GM12878 (cell line): ENCODE data around the gene RRP36. TPM values are rescaled to one million over a fixed set of nuclear protein-coding genes. Genes with fewer than 3 reads are reported as not detected.

Source experiments
- ATAC-seq: fragments of 200-7000 bp; cut with Tn5 transposase; 3 replicates; pipeline ENCODE4 v1.9.1; 2020; ENCODE audit warnings: mild to moderate bottlenecking, moderate library complexity
- BruUV-seq: library from RNA; stranded (reverse); fragments of 400-500 nt; replicated peaks from 2 replicates; lab custom pipeline; 2021; lab: Mats Ljungman, UMichigan
- CTCF ChIA-PET: fragments of 300-600 bp; sonication (Branson Sonifier 250); formaldehyde crosslinking; extraction: SDS; loops from one replicate; lab custom pipeline; 2021; ENCODE audit warnings: inconsistent platforms; lab: Yijun Ruan, JAX
- POLR2A ChIA-PET: fragments of 350-600 bp; formaldehyde crosslinking; extraction: SDS; loops from one replicate; lab custom pipeline; 2021; ENCODE audit warnings: inconsistent platforms; lab: Charles Lee
- RAD21 ChIA-PET: fragments of 300-600 bp; sonication (Branson Sonifier 250); formaldehyde crosslinking; loops from one replicate; lab custom pipeline; 2023; ENCODE audit warnings: antibody characterized with exemption; ENCODE audit not compliant: unreplicated experiment; lab: Charles Lee
- SMC1A ChIA-PET: fragments of 300-600 bp; sonication (Branson Sonifier 250); formaldehyde crosslinking; loops from one replicate; lab custom pipeline; 2023; ENCODE audit not compliant: unreplicated experiment, uncharacterized antibody; lab: Charles Lee
- DNase-seq: peaks from one replicate; pipeline ENCODE4 v3.0.0-alpha.2; 2011; ENCODE audit warnings: low read depth, low spot score
- FAIRE-seq: peaks from 3 replicates; lab custom pipeline; 2011; peaks lifted over from hg19 to GRCh38; lab: Jason Lieb, UNC
- H2AFZ ChIP-seq: 2 replicates; pipeline ENCODE4 v1.6.0; 2011; ENCODE audit warnings: low read depth, low read length, control low read depth; ENCODE audit not compliant: control insufficient read depth
- H3K27ac ChIP-seq: 2 replicates; pipeline ENCODE4 v1.5.1; 2011; ENCODE audit warnings: control low read depth; ENCODE audit not compliant: control insufficient read depth, insufficient read depth
- H3K27me3 ChIP-seq, 2 experiments: replicated peaks in 1 of 2; 2 replicates each; pipeline versions ENCODE4 v1.6.0 to v1.6.1; 2011; ENCODE audit warnings: low read length in 1 of 2; ENCODE audit not compliant: control insufficient read depth in 2 of 2, insufficient read depth in 2 of 2
- H3K36me3 ChIP-seq, 2 experiments: 2 replicates each; pipeline ENCODE4 v1.5.1; 2011; ENCODE audit warnings: low read length in 1 of 2; ENCODE audit not compliant: control insufficient read depth in 2 of 2, insufficient read depth in 2 of 2
- H3K4me1 ChIP-seq: 2 replicates; pipeline ENCODE4 v1.6.1; 2011; ENCODE audit warnings: mild to moderate bottlenecking, low read length, moderate library complexity, mixed read lengths; ENCODE audit not compliant: control insufficient read depth, insufficient read depth
- H3K4me2 ChIP-seq: 2 replicates; pipeline ENCODE4 v1.6.0; 2011; ENCODE audit warnings: control low read depth; ENCODE audit not compliant: control insufficient read depth, insufficient read depth
- H3K4me3 ChIP-seq: fragments of 200-600 bp; sonication (generic); 2 replicates; pipeline ENCODE4 v1.5.1; 2016
- H3K79me2 ChIP-seq: 2 replicates; pipeline ENCODE4 v1.6.0; 2011; ENCODE audit warnings: low read length; ENCODE audit not compliant: control insufficient read depth, insufficient read depth
- H3K9ac ChIP-seq: 2 replicates; pipeline ENCODE4 v1.8.0; 2011; ENCODE audit warnings: low read length, control low read depth, mixed read lengths; ENCODE audit not compliant: control insufficient read depth, insufficient read depth
- H3K9me3 ChIP-seq: replicated peaks from 3 replicates; pipeline ENCODE4 v1.5.1; 2011; ENCODE audit warnings: mild to moderate bottlenecking, low read length; ENCODE audit not compliant: control insufficient read depth, insufficient read depth
- H4K20me1 ChIP-seq: 2 replicates; pipeline ENCODE4 v1.6.0; 2011; ENCODE audit not compliant: control insufficient read depth, insufficient read depth
- HDAC6 ChIP-seq: fragments of 200-600 bp; sonication (generic); IDR thresholded peaks from one replicate; pipeline ENCODE4 v1.8.0; 2017; ENCODE audit warnings: antibody characterized with exemption; ENCODE audit not compliant: unreplicated experiment
- REST ChIP-seq: IDR thresholded peaks from 2 replicates; pipeline ENCODE4 v1.6.1; 2012; ENCODE audit warnings: mild to moderate bottlenecking, low read depth, low read length
- WGBS: methylation state at CpG from one replicate; pipeline ENCODE4 v1.1.6; 2016; ENCODE audit warnings: low lambda C conversion rate; ENCODE audit not compliant: insufficient replicate concordance, insufficient coverage; ENCODE audit errors: missing lambda C conversion rate; 5-methylcytosine and 5-hydroxymethylcytosine counted together
- in situ Hi-C: fragments of 300-500 bp; cut with MboI; formaldehyde crosslinking; loops from 9 replicates; pipeline ENCODE4 v1.14.3; 2018; ENCODE audit warnings: mixed read lengths
- intact Hi-C: fragments of 100-400 bp; cut with micrococcal nuclease; formaldehyde crosslinking; loops from one replicate; pipeline ENCODE4 v1.14.2; 2022; ENCODE audit not compliant: unreplicated experiment
- polyA plus RNA-seq, 11 experiments: library from polyadenylated mRNA; depleted of rRNA in 4 of 11; unstranded in 6 of 11; stranded (reverse) in 5 of 11; fragments of >200 nt; fragmentation: Nextera tagmentation in 4 of 11; fragmentation: Illumina TruSeq in 1 of 11; extraction: Ambion mirVana in 4 of 11; extraction: Trizol in 1 of 11; gene quantifications; 1 replicate in 1 of 11; 2 replicates in 10 of 11; pipeline versions ENCODE4 v1.2.1 to v1.2.3, GENCODE V29; 2011 to 2016; ENCODE audit warnings: inconsistent platforms in 2 of 11, missing spikeins in 2 of 11, low read depth in 1 of 11
- total RNA-seq, 4 experiments: library from RNA; depleted of rRNA in 3 of 4; stranded (reverse); fragments of >200 nt in 3 of 4; fragmentation: Illumina TruSeq in 1 of 4; extraction: Trizol in 1 of 4; gene quantifications; 2 replicates each; pipeline versions ENCODE4 v1.2.1 to v1.2.3, GENCODE V29; 2013 to 2021

Gene RRP36
- total and polyA plus RNA-seq, 10 of the 15 experiments (the other 5 are each of a cell fraction or from before 2014, with no cell fraction given), result 17.6 to 101 (median 69.7) TPM

GRCh38 chr6:42971746-42972327 lies 49.6 kb upstream of the RRP36 start (continued):
- no peak for TF ChIP-seq REST
- TF ChIP-seq, all 136 proteins: peak for 0

- CTCF ChIA-PET, result interaction anchor here (0.6 kb wide), 2 partner anchors 66 to 161 kb away, joined by 3 to 4 read pairs; no protein-coding TSS in a partner anchor
- Histone ChIP-seq H3K36me3 (no peaks in the 10 kb centered on the region; a peak in 1 of 4 replicates), H3K9me3 (no peaks in the 10 kb centered on the region), H3K4me1 (peaks cover 3% of the 10 kb centered on the region), H3K4me2 (no peak overlapping the region), H4K20me1 (no peaks in the 10 kb centered on the region), H3K27me3 (no peaks in the 10 kb centered on the region), H2AFZ (no peak overlapping the region), H3K79me2 (peaks cover 19% of the 10 kb centered on the region), H3K9ac (no peak overlapping the region), H3K27ac (no peak overlapping the region), H3K4me3 (no peak overlapping the region)
- no peak for TF ChIP-seq HDAC6
- DNase-seq (no peak), ATAC-seq (no peak), FAIRE-seq (no peak)
- SMC1A ChIA-PET, result interaction anchor here (2.2 kb wide), 1 partner anchor 10 kb away, joined by 8 read pairs; the partner anchor contains the start of gene PPP2R5D
- BruUV-seq, result no TSS peak
- WGBS, result 95% methylated on average over 3 of the region's 3 CpGs
- in situ Hi-C loops (no loop called here), intact Hi-C loops (no loop called here)
- POLR2A ChIA-PET, result no interaction called here
- RAD21 ChIA-PET, result interaction anchor here (0.6 to 1.1 kb wide), 2 partner anchors 9 to 184 kb away, joined by 3 to 4 read pairs; no protein-coding TSS in a partner anchor
Measured at GRCh38 chr6:42973926-42974325, 47.5 kb upstream of the RRP36 start.
